Hepatocyte (in vitro differentiated cells): ENCODE results near the gene RB1. TPM values are rescaled to one million over a fixed set of nuclear protein-coding genes. Genes with fewer than 3 reads are reported as not detected.

Experiments
- DNase-seq: peaks from one replicate; pipeline ENCODE4 v3.0.0-alpha.2; 2016; ENCODE audit warnings: low spot score
- H2AFZ ChIP-seq: fragments of 200-600 bp; sonication (generic); 2 replicates; pipeline ENCODE4 v1.6.0; 2016; ENCODE audit warnings: antibody characterized with exemption, mild to moderate bottlenecking
- H3K27ac ChIP-seq: fragments of 200-600 bp; sonication (generic); 2 replicates; pipeline ENCODE4 v1.5.1; 2016; ENCODE audit warnings: mild to moderate bottlenecking
- H3K27me3 ChIP-seq: fragments of 200-600 bp; sonication (generic); 2 replicates; pipeline ENCODE4 v1.6.1; 2016
- H3K36me3 ChIP-seq: fragments of 200-600 bp; sonication (generic); replicated peaks from 2 replicates; pipeline ENCODE4 v1.5.1; 2016; ENCODE audit warnings: low read depth; ENCODE audit not compliant: insufficient read depth
- H3K4me1 ChIP-seq: fragments of 200-600 bp; sonication (generic); 2 replicates; pipeline ENCODE4 v1.5.1; 2016; ENCODE audit warnings: mild to moderate bottlenecking, moderate library complexity; ENCODE audit not compliant: insufficient read depth
- H3K4me2 ChIP-seq: fragments of 200-600 bp; sonication (generic); 2 replicates; pipeline ENCODE4 v1.6.0; 2016
- H3K4me3 ChIP-seq: fragments of 200-600 bp; sonication (generic); 2 replicates; pipeline ENCODE4 v1.5.1; 2016; ENCODE audit warnings: mild to moderate bottlenecking
- H3K79me2 ChIP-seq: fragments of 200-600 bp; sonication (generic); 2 replicates; pipeline ENCODE4 v1.6.0; 2017; ENCODE audit warnings: mild to moderate bottlenecking
- H3K9me2 ChIP-seq: fragments of 200-600 bp; sonication (generic); replicated peaks from 2 replicates; pipeline ENCODE4 v1.6.0; 2017; ENCODE audit warnings: mild to moderate bottlenecking; ENCODE audit not compliant: insufficient read depth
- H3K9me3 ChIP-seq: fragments of 200-600 bp; sonication (generic); 2 replicates; pipeline ENCODE4 v1.5.1; 2016; ENCODE audit warnings: low read depth, mild to moderate bottlenecking
- H4K20me1 ChIP-seq: fragments of 200-600 bp; sonication (generic); 2 replicates; pipeline ENCODE4 v1.6.0; 2016; ENCODE audit warnings: mild to moderate bottlenecking; ENCODE audit not compliant: insufficient read depth, poor library complexity, severe bottlenecking
- EZH2 ChIP-seq: fragments of 200-600 bp; sonication (generic); IDR thresholded peaks from 2 replicates; pipeline ENCODE4 v1.6.1; 2016; ENCODE audit warnings: antibody characterized with exemption, mild to moderate bottlenecking, borderline replicate concordance
- EZH2phosphoT487 ChIP-seq: fragments of 200-600 bp; sonication (generic); IDR thresholded peaks from one replicate; pipeline ENCODE4 v1.6.1; 2018; ENCODE audit warnings: antibody characterized with exemption, mild to moderate bottlenecking, low read depth, moderate library complexity; ENCODE audit not compliant: unreplicated experiment, severe bottlenecking
- WGBS: methylation state at CpG from one replicate; pipeline ENCODE4 v1.1.6; 2016; ENCODE audit warnings: low lambda C conversion rate; ENCODE audit errors: missing lambda C conversion rate; 5-methylcytosine and 5-hydroxymethylcytosine counted together
- polyA plus RNA-seq: library from polyadenylated mRNA; unstranded; fragments of >200 nt; fragmentation: Nextera tagmentation; extraction: Ambion mirVana; gene quantifications from 2 replicates; pipeline ENCODE4 v1.2.1, GENCODE V29; 2016
- total RNA-seq: library from RNA; depleted of rRNA; stranded (reverse); fragments of >200 nt; gene quantifications from 2 replicates; pipeline ENCODE4 v1.2.3, GENCODE V29; 2014
- TF ChIP-seq, protein P1 (sequence below): fragments of 200-600 bp; sonication (generic); IDR thresholded peaks from 2 replicates; pipeline ENCODE4 v1.5.1; 2016; ENCODE audit warnings: antibody characterized with exemption, mild to moderate bottlenecking; ENCODE audit not compliant: poor library complexity

Gene RB1
- total and polyA plus RNA-seq, 2 experiments from 2014 or later: 17.5 to 45.1 TPM

DNA sequence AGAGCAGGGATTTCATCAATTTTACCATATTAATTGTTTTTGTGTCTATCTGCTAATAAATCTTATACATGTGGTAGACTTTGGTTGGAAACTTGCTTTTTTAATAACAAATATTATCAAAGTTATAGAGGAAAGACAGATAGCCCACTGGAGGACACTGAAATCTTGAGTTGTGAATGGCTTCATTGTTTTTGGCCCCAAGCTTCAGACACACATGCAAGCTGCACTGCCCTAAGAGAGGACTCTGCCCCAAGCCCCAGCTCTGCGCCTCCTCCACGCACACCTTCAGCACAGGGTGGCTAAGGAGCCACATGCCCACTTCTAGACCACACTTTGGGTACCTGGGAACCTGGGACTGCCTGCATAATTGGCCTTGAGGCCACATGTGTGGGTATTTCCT is 194.1 kb downstream of the RB1 start:
- 100% methylated on average over 2 of the region's 2 CpGs for WGBS
- H4K20me1 ChIP-seq: no peaks in the 10 kb centered on the region
- H3K79me2 ChIP-seq: no peaks in the 10 kb centered on the region
- H3K9me2 ChIP-seq: no peaks in the 10 kb centered on the region
- H3K9me3 ChIP-seq: no peaks in the 10 kb centered on the region
- H3K27me3 ChIP-seq: no peaks in the 10 kb centered on the region
- TF ChIP-seq EZH2: no peak
- no peak for TF ChIP-seq EZH2phosphoT487
- TF ChIP-seq, protein P1, sequence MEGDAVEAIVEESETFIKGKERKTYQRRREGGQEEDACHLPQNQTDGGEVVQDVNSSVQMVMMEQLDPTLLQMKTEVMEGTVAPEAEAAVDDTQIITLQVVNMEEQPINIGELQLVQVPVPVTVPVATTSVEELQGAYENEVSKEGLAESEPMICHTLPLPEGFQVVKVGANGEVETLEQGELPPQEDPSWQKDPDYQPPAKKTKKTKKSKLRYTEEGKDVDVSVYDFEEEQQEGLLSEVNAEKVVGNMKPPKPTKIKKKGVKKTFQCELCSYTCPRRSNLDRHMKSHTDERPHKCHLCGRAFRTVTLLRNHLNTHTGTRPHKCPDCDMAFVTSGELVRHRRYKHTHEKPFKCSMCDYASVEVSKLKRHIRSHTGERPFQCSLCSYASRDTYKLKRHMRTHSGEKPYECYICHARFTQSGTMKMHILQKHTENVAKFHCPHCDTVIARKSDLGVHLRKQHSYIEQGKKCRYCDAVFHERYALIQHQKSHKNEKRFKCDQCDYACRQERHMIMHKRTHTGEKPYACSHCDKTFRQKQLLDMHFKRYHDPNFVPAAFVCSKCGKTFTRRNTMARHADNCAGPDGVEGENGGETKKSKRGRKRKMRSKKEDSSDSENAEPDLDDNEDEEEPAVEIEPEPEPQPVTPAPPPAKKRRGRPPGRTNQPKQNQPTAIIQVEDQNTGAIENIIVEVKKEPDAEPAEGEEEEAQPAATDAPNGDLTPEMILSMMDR: no peak
- no peak overlapping the region for H3K27ac ChIP-seq
- no peak overlapping the region for H2AFZ ChIP-seq
- no peaks in the 10 kb centered on the region for H3K4me1 ChIP-seq
- no peak for DNase-seq
- no peaks in the 10 kb centered on the region for H3K36me3 ChIP-seq
- H3K4me2 ChIP-seq: no peak overlapping the region
- no peak overlapping the region for H3K4me3 ChIP-seq

DNA sequence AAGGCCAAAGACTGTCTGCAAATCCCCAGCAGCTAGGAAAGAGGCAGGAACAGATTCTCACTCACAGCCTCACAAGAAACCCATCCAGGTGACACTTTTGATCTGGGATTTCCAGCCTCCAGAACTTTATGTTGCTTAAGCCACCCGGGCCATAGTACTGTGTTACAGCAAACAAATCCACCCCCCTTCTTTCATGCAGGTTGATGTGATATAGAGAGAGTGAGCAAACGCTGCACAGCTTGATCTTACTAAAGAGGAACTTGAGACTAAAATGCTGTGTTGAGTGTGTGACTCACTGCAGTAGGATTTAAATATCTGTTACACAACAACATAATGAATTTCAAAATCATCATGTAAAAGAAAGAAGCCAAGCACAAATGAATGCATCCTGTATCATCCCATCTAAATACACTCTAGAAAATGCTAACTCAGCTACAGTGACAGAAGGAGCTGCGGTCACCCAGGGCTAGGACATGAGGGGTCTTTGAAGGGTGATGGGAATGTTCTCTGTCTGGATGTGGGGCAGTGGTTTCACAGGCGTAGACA is 197.2 kb downstream of the RB1 start:
- Histone ChIP-seq H3K79me2 (no peaks in the 10 kb centered on the region), H3K9me3 (no peaks in the 10 kb centered on the region), H3K4me1 (no peaks in the 10 kb centered on the region), H3K27ac (peak overlapping the region; percentile 15), H3K36me3 (no peaks in the 10 kb centered on the region), H3K4me3 (no peak overlapping the region), H2AFZ (no peak overlapping the region), H4K20me1 (no peaks in the 10 kb centered on the region), H3K4me2 (no peak overlapping the region), H3K27me3 (no peaks in the 10 kb centered on the region), H3K9me2 (no peaks in the 10 kb centered on the region)
- TF ChIP-seq EZH2phosphoT487: no peak
- TF ChIP-seq EZH2: no peak
- TF ChIP-seq, protein P1: no peak
- WGBS: 66% methylated on average over 4 of the region's 4 CpGs
- peak; percentile 64 for DNase-seq

DNA sequence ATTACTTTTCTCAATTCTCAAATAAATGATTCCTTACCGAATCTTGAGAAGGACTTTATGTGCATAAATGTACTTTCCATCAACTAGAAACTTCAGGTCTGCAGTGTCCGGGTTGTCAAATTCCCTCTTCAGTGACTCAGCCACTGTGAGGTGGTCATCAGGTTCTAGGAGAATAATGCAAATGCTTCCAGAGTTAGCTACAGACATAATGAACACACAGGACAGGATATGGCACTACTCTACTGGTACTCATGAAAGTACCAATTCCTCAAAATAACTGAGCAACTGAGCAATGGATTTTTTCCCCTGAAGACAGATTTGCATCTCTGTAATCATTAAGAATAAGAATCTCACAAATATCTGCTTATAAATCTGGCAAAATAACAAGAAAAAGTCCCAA is 198.2 kb downstream of the RB1 start:
- no peaks in the 10 kb centered on the region for H4K20me1 ChIP-seq
- H3K4me2 ChIP-seq: no peak overlapping the region
- no peak overlapping the region for H3K4me3 ChIP-seq
- H3K27me3 ChIP-seq: no peaks in the 10 kb centered on the region
- DNase-seq: no peak
- no peaks in the 10 kb centered on the region for H3K36me3 ChIP-seq
- peak overlapping the region; percentile 15 for H3K27ac ChIP-seq
- WGBS: 90% methylated on average over 2 of the region's 2 CpGs
- no peaks in the 10 kb centered on the region for H3K9me2 ChIP-seq
- no peak overlapping the region for H2AFZ ChIP-seq
- no peaks in the 10 kb centered on the region for H3K79me2 ChIP-seq
- H3K4me1 ChIP-seq: no peaks in the 10 kb centered on the region
- H3K9me3 ChIP-seq: no peaks in the 10 kb centered on the region
- TF ChIP-seq EZH2phosphoT487: no peak
- no peak for TF ChIP-seq EZH2

DNA sequence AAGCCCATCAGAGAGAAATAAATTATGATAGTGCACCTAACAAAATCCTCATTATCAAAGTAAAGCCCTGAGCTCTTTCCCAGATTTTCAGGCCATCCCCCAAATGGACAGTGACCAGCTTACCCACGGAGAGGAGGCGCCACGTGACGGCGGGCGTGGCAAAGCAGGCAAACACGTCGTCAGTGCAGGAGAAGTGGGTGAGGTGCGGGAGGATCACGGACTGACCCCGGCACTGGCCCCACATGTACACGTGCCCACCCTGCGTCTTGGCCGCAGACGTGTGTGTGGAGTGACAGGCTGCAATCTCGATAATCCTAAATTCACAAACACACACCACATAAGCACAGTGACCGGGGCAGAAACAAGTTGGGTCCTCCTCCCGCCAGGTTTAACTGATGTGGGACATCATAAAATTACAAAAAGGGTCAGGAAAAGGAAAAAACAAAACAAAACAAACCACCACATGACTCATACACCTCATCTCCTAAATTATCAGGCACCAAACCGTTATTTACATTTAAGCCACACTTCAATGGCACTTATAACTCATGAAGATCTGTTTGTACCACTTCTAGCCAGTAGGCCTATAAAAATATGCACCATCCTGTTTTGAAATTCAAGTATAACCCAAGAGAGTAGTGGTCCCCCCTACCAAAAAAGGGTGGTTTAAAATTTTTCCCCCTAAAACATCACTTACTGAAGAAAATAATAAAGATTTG is 199.2 kb downstream of the RB1 start:
- Histone ChIP-seq H3K9me3 (no peaks in the 10 kb centered on the region), H3K27me3 (no peaks in the 10 kb centered on the region), H3K27ac (no peak overlapping the region), H3K4me3 (no peak overlapping the region), H3K9me2 (no peaks in the 10 kb centered on the region), H2AFZ (no peak overlapping the region), H3K36me3 (no peaks in the 10 kb centered on the region), H3K4me2 (no peak overlapping the region), H3K4me1 (no peaks in the 10 kb centered on the region), H4K20me1 (no peaks in the 10 kb centered on the region), H3K79me2 (no peaks in the 10 kb centered on the region)
- TF ChIP-seq, protein P1: no peak
- TF ChIP-seq EZH2phosphoT487 (no peak), EZH2 (no peak)
- DNase-seq: no peak
- WGBS: 92% methylated on average over 18 of the region's 19 CpGs
